Urothelium cell line (cell line): ENCODE data around the gene TRAF3IP3.

ENCODE experiments used
- DNase-seq: peaks from one replicate; pipeline ENCODE4 v3.0.0; 2011; ENCODE audit warnings: low spot score, mixed read lengths
- FAIRE-seq: peaks from 2 replicates; lab custom pipeline; 2011; peaks lifted over from hg19 to GRCh38; lab: Jason Lieb, UNC

The TRAF3IP3 gene

DNA sequence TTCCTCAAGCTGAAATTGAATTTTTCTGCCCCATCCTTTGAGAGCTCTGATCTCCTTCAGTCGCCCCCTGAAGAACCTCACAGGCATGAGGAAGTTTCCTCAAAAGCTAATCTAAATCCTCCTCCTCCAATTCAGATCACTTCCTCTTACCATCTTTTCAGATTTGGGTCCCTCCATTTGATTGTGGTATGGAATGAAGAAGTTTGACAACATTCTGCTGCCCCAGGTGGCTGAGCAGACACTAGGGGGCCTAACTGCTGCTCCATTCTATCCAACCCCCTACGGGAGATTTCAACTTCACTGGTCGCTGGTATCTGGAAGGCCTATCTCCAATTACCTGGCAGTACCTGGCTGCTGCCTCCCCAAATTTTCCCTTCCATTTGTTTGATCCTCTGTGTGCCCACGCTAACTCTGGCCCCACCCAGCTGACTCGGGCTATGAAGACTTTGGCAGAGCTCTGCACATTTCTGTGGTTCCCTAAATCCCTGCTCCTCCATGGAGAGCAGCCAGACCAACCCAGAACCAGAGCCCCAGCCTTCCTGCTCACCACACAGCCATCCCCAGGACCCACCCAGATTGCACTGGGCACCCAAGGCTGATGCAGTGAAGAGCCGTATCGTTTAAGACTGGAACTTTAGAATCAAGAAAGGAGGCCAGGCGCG, 42.3 kb downstream of the TRAF3IP3 start:
- FAIRE-seq (no peak), DNase-seq (no peak)

DNA sequence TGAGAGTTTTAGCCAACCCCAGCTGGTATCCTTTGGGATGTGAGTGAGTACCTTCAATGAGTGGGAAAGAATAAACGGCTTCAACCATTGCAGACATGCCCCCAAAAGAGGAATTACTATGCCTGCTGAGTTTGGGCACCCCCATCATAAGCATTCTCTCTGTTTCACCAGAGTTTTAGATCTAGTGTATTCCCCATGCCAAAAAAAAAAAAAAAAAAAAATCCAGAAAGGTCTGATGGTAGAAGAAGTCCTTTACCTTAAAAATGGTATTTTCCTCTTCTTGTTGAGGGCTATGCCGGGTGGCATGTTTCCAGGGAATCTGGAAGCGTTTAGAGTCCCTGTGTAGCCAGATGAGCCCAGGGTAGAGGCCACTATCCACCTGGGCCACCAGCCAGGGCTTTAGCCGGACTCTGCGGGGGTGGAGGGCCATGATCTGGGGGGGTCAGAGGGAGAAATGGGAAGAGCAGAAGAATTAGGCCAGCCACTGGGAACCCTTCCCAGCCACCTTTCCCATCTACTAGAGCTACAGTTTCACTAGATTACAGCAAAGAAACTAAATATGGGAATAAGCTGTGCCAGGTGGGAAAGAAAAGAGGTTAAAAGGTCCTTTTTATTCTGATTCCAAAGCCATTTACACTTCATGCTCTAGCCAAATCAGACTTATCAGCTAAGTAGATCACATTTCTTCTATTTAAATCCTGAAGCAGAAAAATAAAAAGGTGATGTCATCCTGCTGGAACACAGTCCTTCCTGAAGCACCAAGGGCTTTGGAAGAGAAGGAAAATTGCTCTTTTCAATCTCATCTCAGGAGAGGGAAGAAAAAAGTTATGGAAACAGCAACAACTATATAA, 45.4 kb downstream of the TRAF3IP3 start:
- DNase-seq, result no peak

DNA sequence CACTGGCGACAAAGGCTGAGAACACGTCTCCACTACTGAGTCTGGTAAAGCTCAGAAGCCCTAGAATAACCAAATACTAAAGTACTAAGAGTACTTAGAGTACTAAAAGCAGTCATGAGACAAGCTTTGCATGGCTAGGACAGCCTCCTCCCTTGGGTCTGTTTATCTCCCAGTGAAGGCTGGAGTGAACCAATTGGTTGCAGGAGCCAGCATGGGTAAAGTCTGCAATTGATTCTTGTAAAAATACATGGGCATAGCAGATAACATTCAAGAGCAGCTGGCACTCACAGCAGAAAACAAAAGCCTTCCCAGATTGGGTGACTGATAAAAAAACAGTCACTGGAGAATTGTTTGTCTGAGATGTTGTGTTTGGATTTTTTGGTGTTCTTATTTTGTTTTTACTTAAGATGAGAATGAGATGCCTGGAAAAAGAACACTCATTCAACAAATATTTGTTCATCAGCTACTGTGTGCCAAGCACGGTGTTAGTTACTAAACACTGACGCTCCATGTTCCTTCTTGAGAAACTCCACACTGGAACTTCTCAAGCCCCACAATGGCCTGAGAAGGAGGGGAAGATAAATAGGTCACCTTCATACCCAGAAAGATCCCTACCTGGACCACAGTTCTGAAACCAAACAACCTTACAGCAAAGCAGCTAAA, 46.4 kb downstream of the TRAF3IP3 start:
- FAIRE-seq (no peak), DNase-seq (no peak)

More for the DNA sequence above, 45.4 kb downstream of the TRAF3IP3 start:
- FAIRE-seq, result no peak

DNA sequence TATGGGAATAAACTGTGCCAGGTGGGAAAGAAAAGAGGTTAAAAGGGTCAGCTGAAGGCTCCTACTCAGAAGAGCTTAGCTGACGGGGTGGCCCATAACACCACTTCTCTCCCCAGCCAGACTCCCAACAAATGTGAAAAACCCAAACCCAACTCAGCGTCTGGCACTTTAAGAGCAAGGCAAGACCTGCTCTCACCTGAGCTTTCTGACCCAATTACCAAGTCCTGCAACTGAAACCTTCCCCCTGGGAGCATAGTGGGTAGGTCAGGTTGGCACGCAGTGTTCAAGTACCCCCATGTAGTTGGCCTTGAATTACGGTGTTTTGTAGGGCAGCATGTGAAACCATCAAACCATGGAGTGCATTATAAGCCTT, 46.9 kb downstream of the TRAF3IP3 start:
- DNase-seq (no peak), FAIRE-seq (no peak)

DNA sequence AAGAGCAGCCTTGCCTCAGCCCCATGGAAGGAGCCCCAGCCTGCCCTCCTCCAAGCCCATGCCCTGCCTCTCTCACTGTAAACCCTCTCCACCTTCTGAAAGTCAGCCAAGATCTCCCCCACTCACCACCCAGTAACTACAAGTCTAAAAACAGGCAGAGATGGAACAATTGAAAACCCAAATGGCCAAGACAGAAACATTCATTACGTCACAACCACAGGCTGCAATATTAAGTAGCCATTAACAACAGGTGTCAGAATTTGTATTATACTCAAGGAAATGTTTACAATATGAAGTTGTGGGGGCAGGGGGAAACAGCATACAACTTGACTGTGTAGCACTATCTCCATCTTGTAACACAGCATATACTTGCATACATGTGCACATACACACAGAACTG, 47.7 kb downstream of the TRAF3IP3 start:
- DNase-seq (no peak), FAIRE-seq (no peak)

DNA sequence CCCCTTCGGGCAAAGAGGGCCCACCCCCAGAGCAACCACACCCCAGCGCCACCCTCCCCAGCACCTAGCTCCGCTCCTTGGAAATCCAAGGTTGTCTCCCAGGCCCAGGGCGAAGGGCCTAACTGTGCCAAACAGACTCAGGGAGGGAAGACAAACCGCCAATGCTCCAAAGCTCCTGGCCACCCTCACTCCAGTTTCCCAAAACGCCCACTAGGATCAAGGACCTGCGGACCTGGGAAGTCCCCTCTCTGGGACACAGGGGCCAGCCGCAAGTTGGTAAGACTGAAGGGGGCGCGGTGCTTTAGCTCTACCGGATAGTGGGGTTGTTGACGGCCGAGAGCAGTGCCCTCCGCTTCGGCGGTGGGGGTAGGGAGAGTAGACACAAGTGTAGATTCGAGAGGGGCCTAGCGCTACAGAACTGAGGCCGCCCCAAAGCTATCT, 49.5 kb downstream of the TRAF3IP3 start:
- FAIRE-seq (no peak), DNase-seq (no peak)

DNA sequence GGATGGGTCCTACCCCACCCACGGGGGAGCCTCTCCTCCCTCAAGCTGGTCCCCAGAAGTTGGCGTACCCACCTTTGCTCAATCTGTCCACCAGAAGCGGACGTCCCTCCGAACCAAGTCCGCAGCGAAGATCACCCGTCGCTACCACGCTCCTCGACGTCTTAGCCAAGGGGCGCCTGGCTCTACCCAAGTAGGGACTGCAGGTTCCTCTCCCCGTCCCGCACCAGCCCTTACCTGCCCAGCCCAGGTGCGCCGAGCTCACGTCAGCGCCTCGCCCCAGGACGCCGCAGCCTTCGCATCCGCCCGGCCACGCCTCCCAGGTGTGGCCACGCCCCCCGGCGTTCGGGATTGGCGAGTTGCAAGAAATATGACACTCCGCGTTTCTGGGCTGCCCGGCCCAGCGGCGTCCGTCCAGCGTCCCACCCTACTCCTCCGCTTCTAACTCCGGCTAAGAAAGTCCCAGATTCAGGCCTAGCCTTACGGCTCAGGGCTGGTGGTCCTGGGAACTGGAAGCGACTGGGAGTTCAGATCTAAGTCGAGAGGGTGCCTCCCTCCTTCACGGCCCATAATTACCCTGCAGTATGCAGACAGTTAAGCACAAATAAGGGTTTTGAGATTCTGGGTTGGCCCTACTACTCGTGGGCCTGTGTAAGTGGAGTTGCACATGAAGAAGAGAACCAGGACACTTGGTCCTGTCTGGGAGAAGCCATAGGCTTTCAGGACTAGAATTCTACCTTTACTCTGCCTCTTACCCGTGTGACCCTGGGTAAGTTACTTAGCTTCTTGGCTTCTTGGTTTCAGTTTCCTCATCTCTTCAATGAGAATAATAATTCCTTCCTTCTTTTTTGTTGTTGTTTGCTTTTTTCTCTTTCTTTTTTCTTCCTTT, 50.3 kb downstream of the TRAF3IP3 start, which contains the start of gene IRF6:
Gene IRF6 (minus strand): TSS at position 268 of the 886 bp plus-strand sequence. CDS start 4,729 bp downstream, outside the sequence.
- FAIRE-seq (no peak), DNase-seq (no peak)

DNA sequence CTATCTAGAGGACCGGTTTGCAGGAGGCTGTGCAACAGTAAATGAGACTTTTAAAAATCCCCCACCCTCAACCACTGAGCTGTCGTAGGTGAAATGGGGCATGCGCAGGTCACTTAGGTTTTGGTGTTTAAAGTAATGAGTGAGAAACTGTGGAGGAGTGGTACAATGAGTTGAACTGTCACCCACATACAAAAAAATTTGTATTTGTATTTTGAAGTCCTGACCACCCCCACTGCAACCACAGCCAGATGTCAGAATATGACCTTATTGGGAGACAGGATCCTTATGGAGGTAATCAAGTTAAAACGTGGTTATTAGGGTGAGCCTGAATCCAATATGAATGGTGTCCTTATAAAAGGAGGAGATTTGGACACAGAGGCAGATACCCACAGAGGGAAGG, 51.7 kb downstream of the TRAF3IP3 start:
- DNase-seq, result no peak
- no peak for FAIRE-seq

DNA sequence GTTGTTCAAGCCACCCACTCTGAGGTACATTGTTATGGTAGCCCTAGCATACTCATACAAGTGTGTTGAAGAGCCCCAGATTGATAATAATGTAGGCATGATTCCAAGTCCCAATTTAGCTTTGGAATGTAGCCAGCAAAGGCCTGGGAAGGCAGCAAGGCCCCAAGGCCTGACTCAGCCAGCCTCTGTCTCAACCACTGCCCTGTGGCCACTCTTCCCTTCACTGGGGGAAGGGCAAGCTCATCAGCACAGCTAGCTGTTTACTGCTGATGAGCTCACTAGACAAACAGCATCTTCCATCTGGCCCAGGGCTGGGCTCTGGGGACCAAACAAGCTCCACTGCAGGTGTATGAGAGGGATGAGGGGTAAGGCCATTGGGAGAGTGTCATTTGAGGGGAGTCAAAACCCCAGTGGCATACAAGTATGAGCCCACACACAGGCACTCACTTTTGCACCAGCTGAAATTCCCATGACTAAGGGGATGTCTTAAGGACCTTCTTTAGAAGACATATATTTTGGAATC, 52.3 kb downstream of the TRAF3IP3 start:
- FAIRE-seq, result peak; percentile 40

DNA sequence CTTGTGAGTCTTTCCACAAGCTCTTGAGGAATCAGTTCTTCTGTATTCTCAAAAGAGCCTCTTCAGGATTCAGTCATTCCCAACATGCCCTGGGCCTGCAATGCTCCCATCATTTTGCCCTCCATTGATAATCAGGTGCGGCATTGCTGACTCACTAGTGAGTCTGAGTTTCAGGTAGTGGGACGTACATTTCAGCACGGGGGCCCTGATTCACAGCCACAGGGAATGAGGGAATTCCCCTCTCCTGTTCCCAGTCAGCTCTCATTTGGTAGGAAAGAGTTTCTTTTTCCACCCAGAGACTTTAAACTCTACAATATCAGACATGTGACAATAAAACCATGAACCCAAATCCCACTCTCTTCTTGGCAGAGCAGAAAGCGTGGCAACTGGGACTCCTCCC, 53.8 kb downstream of the TRAF3IP3 start:
- FAIRE-seq (no peak), DNase-seq (no peak)

More for the DNA sequence above, 52.3 kb downstream of the TRAF3IP3 start:
- peak; percentile 95 for DNase-seq

DNA sequence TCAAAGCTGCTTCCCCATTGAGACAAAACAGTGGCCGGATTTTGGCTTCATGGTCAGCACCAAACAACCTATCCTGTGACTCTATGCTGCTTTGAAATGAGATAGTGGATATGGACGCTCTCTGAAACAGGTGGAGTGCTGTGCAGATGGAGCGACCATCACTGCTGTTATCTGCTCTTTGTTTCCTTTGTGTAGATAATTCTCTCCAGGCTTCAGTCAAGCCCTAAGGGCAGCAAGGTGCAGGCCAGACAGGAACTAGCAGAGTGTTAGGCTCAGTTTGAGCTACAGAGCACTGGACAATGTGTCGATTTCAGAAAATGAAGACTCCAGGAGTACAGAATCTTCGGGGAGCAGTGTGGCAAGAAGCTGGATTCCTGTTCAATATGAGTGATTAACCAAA, 54.9 kb downstream of the TRAF3IP3 start:
- DNase-seq (no peak), FAIRE-seq (no peak)

DNA sequence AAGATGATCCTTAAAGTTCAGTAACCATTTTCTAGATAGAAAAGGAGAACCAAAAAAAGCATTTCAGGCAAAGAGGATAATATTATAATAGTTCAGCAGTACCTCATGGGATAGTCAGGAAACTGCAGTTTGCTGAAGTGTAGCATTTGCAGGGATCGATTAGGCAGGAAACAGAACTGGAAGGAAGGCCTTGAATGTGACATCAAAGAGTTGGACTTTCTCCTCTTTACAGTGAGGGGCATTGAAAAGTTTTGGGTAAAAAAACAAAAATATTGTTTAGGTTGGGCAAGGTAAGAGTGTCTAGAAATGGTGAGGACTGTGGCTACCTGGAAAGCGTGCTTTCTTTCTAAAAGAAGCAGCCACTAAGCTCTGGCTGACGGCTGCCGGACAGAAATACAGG, 58.0 kb downstream of the TRAF3IP3 start:
- no peak for FAIRE-seq
- DNase-seq, result no peak

DNA sequence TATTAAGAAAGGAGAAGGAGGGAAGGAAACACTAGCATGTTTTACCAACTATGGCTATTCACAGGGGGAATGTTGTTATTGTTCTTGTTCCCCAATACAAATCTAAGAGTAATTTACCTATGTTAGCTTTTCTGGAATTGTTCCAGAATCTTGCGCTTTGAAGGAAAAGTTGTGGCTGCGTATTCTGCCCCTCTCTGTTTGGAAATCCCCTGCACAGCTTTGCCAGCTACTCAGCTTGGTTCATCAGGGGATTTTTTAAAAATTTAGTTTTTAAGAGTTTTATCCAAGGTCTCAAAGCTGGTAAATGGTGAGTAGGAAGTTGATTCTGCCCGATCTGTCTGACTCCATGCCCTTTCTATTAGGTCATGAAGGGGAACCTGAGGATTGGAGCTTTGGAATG, 59.6 kb downstream of the TRAF3IP3 start:
- no peak for FAIRE-seq
- no peak for DNase-seq

DNA sequence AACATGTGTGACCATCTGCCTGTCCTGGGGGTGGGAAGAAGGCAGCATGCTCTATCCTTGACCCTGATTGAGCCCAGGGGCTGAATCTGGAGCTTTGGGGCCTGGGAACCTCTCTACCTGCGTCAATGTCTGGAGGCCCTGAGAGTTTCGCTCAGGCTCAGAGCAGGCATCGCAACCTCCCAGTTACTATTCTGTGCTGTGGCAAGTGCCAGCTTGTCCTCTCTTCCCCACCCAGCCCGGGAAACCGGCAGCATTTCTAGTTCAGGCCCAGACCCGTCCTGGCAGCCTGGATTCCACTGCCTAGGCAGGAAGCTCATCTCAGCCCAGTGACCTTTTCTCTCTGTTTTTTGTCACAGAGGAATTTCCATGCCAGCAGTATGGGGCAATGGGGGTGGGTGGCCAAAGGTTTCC, 60.1 kb downstream of the TRAF3IP3 start:
- DNase-seq (no peak), FAIRE-seq (no peak)

DNA sequence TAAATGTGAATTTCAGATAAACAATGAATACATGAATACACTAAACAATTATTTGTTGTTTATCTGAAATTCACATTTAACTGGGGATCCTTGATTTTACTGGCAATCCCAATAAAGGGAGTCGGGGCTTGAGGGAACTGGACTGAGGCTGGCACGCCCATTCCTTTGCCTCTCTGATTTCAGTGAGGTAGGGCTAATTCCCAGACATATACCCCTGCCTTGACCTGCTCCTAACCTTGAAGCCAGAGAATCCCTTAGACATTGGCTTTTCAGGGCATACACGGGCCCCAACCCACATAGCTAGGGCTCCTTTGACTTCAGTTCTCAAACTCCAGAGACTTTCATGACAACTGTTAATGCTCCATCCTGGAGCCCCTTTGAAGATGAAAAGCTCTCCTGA, 61.1 kb downstream of the TRAF3IP3 start:
- FAIRE-seq (no peak), DNase-seq (no peak)

DNA sequence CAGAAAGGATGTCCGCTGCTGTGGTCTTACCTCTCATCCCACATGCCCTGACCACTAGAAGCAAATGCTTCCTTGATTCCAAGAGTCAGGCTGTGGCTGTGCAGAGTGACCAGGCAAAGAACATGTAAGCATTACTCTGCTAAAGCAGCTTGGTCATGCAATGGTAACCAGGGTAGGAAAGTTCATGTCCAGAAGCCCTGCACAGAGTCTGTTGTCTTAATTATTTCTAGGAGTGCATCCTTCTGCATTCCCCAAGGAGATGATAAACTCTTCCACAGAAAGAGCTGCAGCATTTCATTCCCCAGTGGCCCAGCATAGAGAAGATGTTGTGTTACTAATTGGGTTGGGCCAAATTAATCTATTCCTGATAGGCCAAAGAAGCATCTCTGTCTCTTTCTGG, 61.8 kb downstream of the TRAF3IP3 start:
- FAIRE-seq, result no peak
- DNase-seq, result no peak

DNA sequence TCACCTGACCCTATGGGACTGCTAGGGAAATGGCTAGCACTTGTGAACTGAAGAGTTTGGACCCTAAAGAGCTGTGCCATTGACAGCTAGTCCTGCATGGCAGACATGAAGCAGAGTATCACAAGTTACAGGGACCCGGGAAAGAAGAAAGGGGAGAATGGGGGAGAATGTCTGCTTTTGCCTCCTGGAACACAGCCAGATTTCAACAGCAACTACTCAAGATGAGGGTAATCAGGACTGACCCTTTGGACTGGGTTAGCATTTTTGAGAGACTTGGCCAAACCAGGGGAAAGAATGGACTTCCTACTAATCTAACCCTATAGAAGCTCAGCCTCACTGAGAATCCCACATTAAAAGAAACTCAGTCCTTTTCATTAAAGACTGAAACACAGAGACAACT, 63.2 kb downstream of the TRAF3IP3 start:
- no peak for DNase-seq
- FAIRE-seq, result no peak

DNA sequence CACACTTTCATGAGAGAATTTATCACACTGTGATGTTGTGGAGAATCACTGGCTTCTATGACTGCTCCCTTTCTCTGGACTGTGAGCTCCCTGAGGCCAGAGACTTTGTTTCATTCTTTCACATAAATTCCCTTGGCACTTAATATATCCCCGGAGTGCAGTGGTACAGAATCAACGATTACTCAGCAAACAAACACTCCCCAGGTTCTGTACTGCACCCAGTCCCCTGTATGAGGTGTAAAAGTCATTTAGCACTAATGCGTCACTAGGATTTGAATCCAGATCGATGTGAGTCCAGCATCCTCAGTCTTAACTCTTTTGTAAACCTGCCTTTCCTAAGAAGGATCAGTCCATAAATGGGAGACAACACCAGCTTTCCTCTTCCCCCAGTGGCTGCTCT, 65.1 kb downstream of the TRAF3IP3 start:
- DNase-seq (no peak), FAIRE-seq (no peak)

DNA sequence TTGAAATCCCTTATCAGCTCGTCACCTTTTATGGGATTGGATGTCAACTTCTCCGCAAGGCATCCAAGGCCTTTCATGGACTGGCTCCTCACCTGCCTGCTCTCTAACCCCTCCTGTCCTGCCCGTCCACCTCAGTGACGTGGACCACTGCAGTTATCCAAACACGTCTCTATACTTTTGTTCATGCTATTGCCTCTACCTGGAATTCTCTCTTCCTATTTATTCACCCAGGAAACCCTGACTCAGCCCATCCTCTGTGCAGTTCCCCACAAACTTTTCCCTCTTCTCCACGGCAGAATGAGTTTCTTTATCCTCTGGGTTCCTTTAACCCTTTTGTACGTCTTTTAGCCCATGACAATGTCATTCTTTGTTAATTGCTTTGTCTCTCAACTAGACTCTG, 66.9 kb downstream of the TRAF3IP3 start:
- FAIRE-seq, result no peak

More for the DNA sequence above, 66.9 kb downstream of the TRAF3IP3 start:
- DNase-seq, result no peak
